GM19452 (cell line): ENCODE results near the gene BCAS1.
"Not testable (repeated sequence)": the region's sequence is repeated elsewhere in the genome, so short reads cannot be mapped to it uniquely, and the experiment has no call there.

Source experiments
- ATAC-seq: cut with Tn5 transposase; IDR thresholded peaks from one replicate; pipeline ENCODE4 v1.9.1; 2021; ENCODE audit not compliant: unreplicated experiment

BCAS1 gene

DNA sequence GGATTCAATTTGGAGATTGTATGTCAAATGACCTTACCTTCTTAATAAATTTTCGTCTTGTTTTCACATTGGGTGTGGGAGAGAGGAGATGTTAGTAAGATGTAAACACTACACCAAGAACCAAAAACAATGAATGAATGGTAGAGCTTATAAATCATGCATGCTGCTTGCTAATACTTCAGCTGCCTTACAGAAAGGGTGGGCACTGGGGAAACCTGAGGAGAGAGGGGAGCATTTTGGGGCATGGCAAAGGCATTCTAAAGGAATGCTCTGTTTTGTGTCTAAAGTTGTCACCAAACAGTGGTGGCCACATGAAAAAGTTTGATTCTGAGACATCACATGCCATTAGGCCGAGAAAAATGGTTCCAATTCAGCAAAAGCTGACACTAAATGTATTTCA is 80.4 kb downstream of the BCAS1 start:
- ATAC-seq, result no peak

DNA sequence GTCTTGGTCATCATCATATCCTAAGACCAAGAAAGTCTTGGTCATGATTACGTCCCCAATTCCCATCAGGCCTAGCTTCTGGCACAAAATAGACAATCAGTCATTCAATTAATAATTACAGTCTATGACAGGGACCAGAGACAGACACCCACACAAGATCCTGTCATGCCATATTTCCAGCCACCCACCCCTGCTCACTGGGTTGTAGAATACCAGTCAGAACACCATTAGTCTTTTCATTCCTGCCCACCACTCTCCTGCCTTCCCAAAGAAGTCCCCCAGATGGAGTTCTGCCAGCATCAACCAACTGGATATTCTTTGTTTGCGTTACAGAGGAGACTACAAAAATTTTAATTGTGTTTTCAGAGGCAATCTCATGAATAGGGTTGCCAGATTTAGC is 81.0 kb downstream of the BCAS1 start:
- no peak for ATAC-seq

GRCh38 chr20:53986037-53986650 is 84.2 kb downstream of the BCAS1 start:
- no peak for ATAC-seq

- ATAC-seq, result no peak
These were observed 85.3 kb downstream of the BCAS1 start for GRCh38 chr20:53985150-53985518.

GRCh38 chr20:53984356-53985149 is 85.8 kb downstream of the BCAS1 start:
- ATAC-seq, result no peak

GRCh38 chr20:53983401-53983800 is 87.0 kb downstream of the BCAS1 start:
- no peak for ATAC-seq

DNA sequence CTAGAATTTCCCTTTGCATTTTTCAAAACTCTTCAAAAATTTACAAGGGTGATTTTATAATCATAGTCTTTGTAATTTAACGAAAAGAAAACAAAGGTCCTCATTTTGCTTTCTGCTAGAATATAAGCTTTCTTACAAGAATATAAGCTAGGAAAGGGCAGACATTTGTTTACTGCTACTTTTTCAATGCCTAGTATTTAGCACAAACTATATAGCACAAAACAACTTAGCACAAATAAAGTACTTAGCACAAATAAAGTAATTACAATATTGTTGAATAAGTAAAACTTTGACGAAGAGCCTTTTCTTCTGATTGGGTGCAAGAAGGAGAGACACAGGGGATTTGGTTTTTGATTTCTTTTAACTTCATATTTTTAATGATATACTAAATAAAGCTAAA is 87.8 kb downstream of the BCAS1 start:
- no peak for ATAC-seq

DNA sequence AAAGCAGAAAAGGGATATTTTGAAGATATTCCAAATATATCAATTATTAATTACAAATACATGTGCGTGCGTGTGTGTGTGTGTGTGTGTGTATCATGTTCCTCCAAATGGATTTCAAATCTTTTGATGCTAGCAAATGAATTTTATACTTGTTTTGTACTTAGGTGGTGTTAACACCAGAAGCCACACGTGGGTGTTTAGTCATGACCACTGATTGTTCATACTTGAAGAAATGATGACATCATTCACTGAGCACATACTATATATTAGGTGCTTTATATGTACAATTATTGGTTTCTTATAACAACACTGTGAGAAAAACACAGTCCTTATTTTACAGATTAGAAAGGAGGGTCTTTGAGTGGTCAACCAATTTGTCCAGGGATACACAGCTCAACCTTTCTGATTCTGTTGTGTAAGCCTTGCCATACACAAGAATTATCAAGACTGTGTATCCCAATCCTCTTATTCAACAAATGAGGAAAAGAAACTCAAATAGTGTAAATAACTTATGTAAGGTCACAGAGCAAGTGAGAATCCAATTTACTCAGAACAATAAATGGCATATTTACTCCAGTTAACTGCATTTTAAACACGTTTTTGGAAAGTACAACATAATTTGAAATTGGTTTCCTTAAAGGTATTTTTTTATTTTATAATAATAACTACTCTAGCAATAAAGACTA is 88.5 kb downstream of the BCAS1 start:
- ATAC-seq, result no peak

DNA sequence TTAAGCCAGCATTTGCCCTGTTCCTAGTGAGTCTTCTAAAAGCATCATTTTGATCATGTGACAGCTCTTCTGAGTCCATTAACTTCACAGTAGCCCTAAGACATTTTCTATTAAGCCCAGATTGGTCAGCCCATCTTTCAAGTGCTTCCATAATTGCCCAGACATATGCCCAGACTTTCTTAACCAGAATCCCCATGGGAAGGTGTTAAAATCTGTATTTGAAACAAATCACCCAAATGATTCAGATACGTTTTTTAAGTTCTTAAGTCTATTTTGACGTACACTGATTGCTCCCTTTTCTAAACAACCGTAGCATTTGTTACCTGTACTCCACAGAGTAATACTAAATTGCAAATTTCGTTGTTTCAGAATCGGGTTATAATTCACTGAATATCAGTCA is 89.3 kb downstream of the BCAS1 start:
- no peak for ATAC-seq

DNA sequence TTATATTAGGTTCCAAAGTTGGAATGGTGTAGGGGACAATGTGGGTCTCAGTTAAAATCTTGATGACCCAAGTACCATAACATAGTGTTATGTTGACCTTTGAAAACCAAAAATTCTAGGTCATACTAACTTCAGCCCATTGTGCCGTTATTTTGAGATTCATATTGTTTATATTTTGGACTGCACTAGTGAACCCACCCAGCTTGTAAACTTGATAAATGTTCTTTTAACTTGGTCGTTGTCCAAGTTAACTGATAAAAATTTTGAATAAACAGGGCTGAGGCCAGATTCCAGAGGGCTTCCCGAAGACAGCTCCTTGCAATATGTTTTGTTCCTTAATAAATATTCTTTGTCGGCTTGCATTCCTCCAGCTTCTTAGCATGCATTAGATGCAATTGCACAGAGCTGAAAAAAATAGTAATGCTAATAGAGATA is 90.3 kb downstream of the BCAS1 start:
- ATAC-seq, result no peak

- ATAC-seq, result no peak
These were observed 91.9 kb downstream of the BCAS1 start for GRCh38 chr20:53978497-53978896.

DNA sequence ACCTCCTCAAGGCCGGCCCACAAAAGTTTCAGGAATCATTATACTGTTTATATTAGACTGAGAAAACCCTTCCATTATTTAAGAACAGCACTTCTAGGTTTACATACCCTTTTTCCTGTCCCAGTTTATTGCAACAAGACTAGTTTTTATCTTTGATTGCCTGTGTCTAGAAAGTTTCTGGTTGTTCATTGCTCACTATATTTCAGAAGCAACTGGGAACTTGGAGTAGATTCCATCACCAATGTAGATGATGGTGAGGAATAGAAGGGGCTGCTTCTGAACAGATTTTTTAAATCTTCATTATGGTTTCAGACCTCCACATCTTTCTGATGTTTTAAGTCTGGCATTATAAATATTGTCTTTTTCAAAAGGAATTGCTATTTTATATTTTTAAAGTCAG is 93.0 kb downstream of the BCAS1 start:
- ATAC-seq, result no peak

DNA sequence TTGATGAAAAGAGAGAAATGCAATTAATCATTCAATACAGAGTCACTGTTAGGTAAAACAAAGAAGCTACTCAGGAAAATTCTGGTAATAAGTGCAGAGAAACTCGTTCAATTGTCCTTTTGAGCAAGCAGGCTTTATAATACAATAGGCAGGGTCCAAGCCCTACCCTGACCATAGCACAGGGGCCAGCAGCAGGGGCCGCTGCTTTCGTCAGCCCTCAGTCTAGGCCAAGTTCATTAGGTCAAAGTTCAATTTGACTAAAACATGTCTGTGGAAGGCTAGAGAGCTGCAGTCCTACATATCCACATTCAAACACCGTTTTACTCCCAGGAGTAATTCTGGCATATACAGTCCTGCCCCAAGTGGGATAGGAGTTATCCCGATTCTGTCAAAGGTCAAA is 94.6 kb downstream of the BCAS1 start:
- ATAC-seq, result no peak

- no peak for ATAC-seq
These were observed 95.4 kb downstream of the BCAS1 start for GRCh38 chr20:53974785-53975555.

GRCh38 chr20:53973882-53974281 is 96.5 kb downstream of the BCAS1 start:
- ATAC-seq, result not testable (repeated sequence)

- ATAC-seq, result no peak
These were observed 98.2 kb downstream of the BCAS1 start for GRCh38 chr20:53972179-53972578.

DNA sequence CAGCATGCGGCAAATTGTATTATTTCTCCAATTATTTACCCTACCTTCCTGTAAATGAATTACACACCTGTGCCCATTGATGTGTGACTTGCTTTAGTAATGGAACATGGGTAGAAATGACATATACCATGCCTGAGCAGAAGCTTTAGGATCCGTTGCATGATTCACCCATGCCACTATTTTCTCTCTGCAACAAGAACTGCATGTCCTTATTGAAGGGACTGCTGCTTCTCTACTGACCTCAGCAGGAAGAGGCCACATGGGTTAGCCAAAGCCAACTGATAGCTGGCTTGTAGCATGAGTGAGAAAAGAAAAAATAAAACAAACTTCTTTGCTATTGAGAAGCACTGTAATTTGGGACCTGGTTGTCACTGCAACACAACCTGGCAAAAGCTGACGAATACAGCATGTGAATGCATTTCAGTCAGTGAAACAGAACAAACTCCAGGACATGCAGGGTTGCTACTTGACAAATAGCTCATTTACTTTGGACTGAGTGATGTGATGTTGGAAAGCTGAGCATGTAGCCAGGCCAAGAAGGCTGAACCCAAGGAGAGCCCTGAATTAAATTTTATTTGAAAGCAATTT is 99.2 kb downstream of the BCAS1 start:
- no peak for ATAC-seq

DNA sequence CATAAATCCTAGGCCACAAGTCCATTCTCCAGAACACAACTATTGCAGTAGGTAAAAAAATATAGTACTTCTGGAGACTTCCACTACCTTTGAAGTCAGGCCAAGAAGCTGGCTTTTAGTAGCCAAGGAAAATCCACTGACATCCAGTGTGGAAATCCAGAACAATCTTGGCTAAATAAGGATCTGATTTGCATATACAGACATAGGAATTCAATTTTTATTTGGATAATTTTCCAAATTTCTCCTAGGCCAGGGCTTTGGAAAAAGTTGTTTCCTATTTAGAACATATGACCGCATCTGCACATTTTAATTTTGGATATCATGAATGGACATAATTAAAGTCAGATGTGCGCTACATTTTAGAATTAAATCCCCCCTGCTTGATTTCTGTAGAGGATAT is 100.2 kb downstream of the BCAS1 start:
- ATAC-seq, result no peak

DNA sequence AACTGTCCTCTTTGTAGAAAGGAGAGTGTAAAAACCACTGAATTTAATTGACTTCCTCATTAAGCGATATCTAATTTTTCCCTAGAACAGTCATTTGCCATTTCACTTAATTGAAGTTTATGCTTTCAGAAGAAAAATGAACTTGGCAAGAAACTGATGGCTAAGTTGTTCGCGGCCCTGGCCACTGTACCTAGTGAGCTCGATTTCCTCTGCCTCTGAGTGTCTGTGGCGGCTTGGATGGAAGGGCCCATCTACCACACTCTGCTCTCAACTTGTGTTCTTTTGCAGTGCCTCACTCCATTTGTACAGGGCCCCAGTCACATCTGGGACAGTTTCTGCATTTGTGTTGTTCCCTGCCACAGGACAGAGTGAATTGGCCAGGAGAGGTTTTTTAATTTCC is 102.9 kb downstream of the BCAS1 start:
- no peak for ATAC-seq

GRCh38 chr20:53966774-53967398 is 103.5 kb downstream of the BCAS1 start:
- ATAC-seq, result no peak
